Liver (tissue), 9 donors: ENCODE data around the gene RHPN2. TPM values are rescaled to one million over a fixed set of nuclear protein-coding genes. Genes with fewer than 3 reads are reported as not detected.
A peak's percentile ranks its signal among the peaks of the same experiment; 100 is the strongest.

ENCODE experiments used
- DNase-seq: peaks from one replicate; pipeline ENCODE4 v3.0.0-alpha.2; 2017; ENCODE audit warnings: low spot score
- H3K27ac ChIP-seq, 2 donors: one replicate each; pipeline ENCODE4 v1.7.0; 2013; ENCODE audit warnings: inconsistent platforms in 2 of 2, low read length in 2 of 2, control low read depth in 1 of 2, low read depth in 1 of 2, mild to moderate bottlenecking in 1 of 2
- H3K27me3 ChIP-seq, 4 donors: one replicate each; pipeline versions ENCODE4 v1.6.1 to v1.7.0; 2013; ENCODE audit warnings: low read length in 3 of 4, inconsistent platforms in 1 of 4, mild to moderate bottlenecking in 1 of 4, moderate library complexity in 1 of 4; ENCODE audit not compliant: control insufficient read depth in 4 of 4, insufficient read depth in 4 of 4
- H3K36me3 ChIP-seq, 4 donors: one replicate each; pipeline versions ENCODE4 v1.6.1 to v1.7.0; 2013; ENCODE audit warnings: low read length in 3 of 4, mild to moderate bottlenecking in 3 of 4, low read depth in 1 of 4, moderate library complexity in 1 of 4; ENCODE audit not compliant: control insufficient read depth in 4 of 4, insufficient read depth in 3 of 4
- H3K4me1 ChIP-seq, 4 donors: one replicate each; pipeline versions ENCODE4 v1.6.1 to v1.7.0; 2013; ENCODE audit warnings: low read length in 3 of 4, mild to moderate bottlenecking in 3 of 4, moderate library complexity in 1 of 4; ENCODE audit not compliant: control insufficient read depth in 4 of 4, insufficient read depth in 4 of 4
- H3K4me3 ChIP-seq, 3 donors: one replicate each; pipeline versions ENCODE4 v1.6.1 to v1.7.0; 2013; ENCODE audit warnings: low read length in 3 of 3, control low read depth in 1 of 3, low read depth in 1 of 3, mild to moderate bottlenecking in 1 of 3
- H3K9ac ChIP-seq, 2 donors: one replicate each; pipeline ENCODE4 v1.7.0; 2013; ENCODE audit warnings: low read length in 2 of 2, mild to moderate bottlenecking in 2 of 2, moderate library complexity in 2 of 2, control low read depth in 1 of 2, low read depth in 1 of 2
- H3K9me3 ChIP-seq, 4 donors: one replicate each; pipeline versions ENCODE4 v1.6.1 to v1.7.0; 2013; ENCODE audit warnings: low read length in 3 of 4; ENCODE audit not compliant: control insufficient read depth in 4 of 4
- EGR1 ChIP-seq, 2 donors: IDR thresholded peaks; 2 replicates each; pipeline ENCODE4 v1.6.1; 2016 to 2018; ENCODE audit warnings: antibody characterized with exemption in 2 of 2, low read depth in 2 of 2
- FOXA1 ChIP-seq: IDR thresholded peaks from 2 replicates; pipeline ENCODE4 v1.6.1; 2016; ENCODE audit warnings: antibody characterized with exemption
- FOXA2 ChIP-seq: IDR thresholded peaks from 2 replicates; pipeline ENCODE4 v1.6.1; 2016; ENCODE audit warnings: antibody characterized with exemption
- GABPA ChIP-seq, 2 donors: IDR thresholded peaks in 1 of 2; conservative IDR thresholded peaks in 1 of 2; 2 replicates each; pipeline ENCODE4 v1.6.1; 2016; ENCODE audit warnings: antibody characterized with exemption in 2 of 2, mild to moderate bottlenecking in 1 of 2, moderate library complexity in 1 of 2
- HNF4A ChIP-seq, 2 donors: conservative IDR thresholded peaks; 2 replicates each; pipeline ENCODE4 v1.6.1; 2016; ENCODE audit warnings: antibody characterized with exemption in 2 of 2, mild to moderate bottlenecking in 2 of 2
- HNF4G ChIP-seq: IDR thresholded peaks from 2 replicates; pipeline ENCODE4 v1.6.1; 2016; ENCODE audit warnings: antibody characterized with exemption
- JUND ChIP-seq, 2 donors: IDR thresholded peaks; 2 replicates each; pipeline ENCODE4 v1.6.1; 2016; ENCODE audit warnings: antibody characterized with exemption in 2 of 2
- NR2F2 ChIP-seq: IDR thresholded peaks from 2 replicates; pipeline ENCODE4 v1.6.1; 2016; ENCODE audit warnings: antibody characterized with exemption
- RAD21 ChIP-seq, 2 donors: IDR thresholded peaks; 2 replicates each; pipeline ENCODE4 v1.6.1; 2016; ENCODE audit warnings: antibody characterized with exemption in 2 of 2, mild to moderate bottlenecking in 2 of 2
- RXRA ChIP-seq, 2 donors: IDR thresholded peaks; 2 replicates each; pipeline ENCODE4 v1.6.1; 2017 to 2018; ENCODE audit warnings: antibody characterized with exemption in 2 of 2, mild to moderate bottlenecking in 1 of 2
- SP1 ChIP-seq: IDR thresholded peaks from 2 replicates; pipeline ENCODE4 v1.6.1; 2018; ENCODE audit warnings: antibody characterized with exemption, mild to moderate bottlenecking
- TAF1 ChIP-seq: conservative IDR thresholded peaks from 2 replicates; pipeline ENCODE4 v1.6.1; 2016; ENCODE audit warnings: antibody characterized with exemption, mild to moderate bottlenecking
- YY1 ChIP-seq: IDR thresholded peaks from 2 replicates; pipeline ENCODE4 v1.6.1; 2016; ENCODE audit warnings: antibody characterized with exemption, mild to moderate bottlenecking
- WGBS: extraction: QIAGEN DNeasy Blood & Tissue Kit; methylation state at CpG from one replicate; pipeline ENCODE4 v1.1.7; 2013; 5-methylcytosine and 5-hydroxymethylcytosine counted together
- polyA plus RNA-seq, 2 donors: library from polyadenylated mRNA; stranded (reverse) in 1 of 2; unstranded in 1 of 2; fragments of 200-250 nt in 1 of 2; fragments of >200 nt in 1 of 2; fragmentation: Nextera tagmentation in 1 of 2; extraction: Ambion mirVana in 1 of 2; gene quantifications; one replicate each; pipeline versions ENCODE4 v1.2.1 to v1.2.3, GENCODE V29; 2013 to 2015
- total RNA-seq, 2 donors: library from RNA; depleted of rRNA; stranded (reverse); fragments of >200 nt; gene quantifications; one replicate each; pipeline ENCODE4 v1.2.3, GENCODE V29; 2014
- TF ChIP-seq, protein P1 (sequence below): IDR thresholded peaks from 2 replicates; pipeline ENCODE4 v1.6.1; 2016; ENCODE audit warnings: antibody characterized with exemption
- TF ChIP-seq, protein P2 (sequence below): IDR thresholded peaks from 2 replicates; pipeline ENCODE4 v1.6.1; 2016; ENCODE audit warnings: antibody characterized with exemption, mild to moderate bottlenecking
- TF ChIP-seq, protein P3 (sequence below): IDR thresholded peaks from 2 replicates; pipeline ENCODE4 v1.6.1; 2016; ENCODE audit warnings: antibody characterized with exemption
- TF ChIP-seq, protein P4 (sequence below): IDR thresholded peaks from 2 replicates; pipeline ENCODE4 v1.6.1; 2016; ENCODE audit warnings: antibody characterized with exemption
- TF ChIP-seq, protein P5 (sequence below): fragments of 150-350 bp; IDR thresholded peaks from 2 replicates; pipeline ENCODE4 v1.5.1; 2017; ENCODE audit warnings: improper control_type of control experiment, low read depth, low read length; ENCODE audit not compliant: missing input control
- donor health status: healthy.
- donor health status: healthy.
- donor health status: healthy.
- donor health status: healthy.
- donor health status: healthy.

Gene RHPN2
- total RNA-seq (10 to 100 TPM in 1 of 2 donors, 1 to 10 TPM in 1; 7.6 to 31.5 TPM), polyA plus RNA-seq (10 to 100 TPM in 1 of 2 donors, 1 to 10 TPM in 1; 9.2 to 10.5 TPM)

DNA sequence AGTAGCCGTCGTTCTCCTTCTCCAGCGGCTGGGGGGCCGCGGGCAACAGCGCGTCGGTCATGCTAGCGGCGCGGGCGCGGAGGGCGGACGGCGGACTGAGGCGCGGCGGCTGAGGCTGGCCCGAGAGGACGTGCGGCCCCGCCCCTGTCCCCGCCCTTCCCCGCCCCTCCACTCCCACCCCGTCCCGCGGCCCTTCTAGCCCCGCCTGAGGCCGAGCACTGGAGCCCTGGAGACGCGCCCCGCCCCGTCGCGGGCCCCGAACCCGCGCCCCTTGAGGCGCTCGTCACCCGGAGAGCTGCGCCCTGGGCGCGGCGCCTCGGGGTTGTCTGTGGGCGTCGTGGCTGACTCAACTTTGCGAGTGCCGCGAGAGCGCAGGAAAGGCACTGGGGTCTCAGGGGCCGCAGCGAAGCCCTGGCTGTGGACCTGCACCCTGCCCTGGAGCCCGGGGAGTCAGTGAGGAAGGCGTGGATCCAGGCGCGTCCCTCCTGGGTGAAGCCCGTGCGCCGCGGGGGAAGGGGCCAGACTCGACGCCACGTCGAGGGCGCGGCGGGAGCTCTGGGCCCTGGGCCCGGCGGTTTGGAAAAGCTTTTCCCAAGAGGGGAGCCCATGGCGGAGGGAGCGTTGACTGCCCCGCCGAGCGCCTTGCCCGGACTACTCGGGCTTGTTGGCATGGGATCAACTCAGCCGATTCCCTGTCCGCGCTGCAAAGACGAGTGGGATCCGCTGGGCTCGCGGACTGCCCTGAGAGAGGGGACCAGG is at the start of gene RHPN2:
Gene RHPN2, minus strand, starts transcription at position 97 of the 759 bp plus-strand sequence. Its CDS starts 36 bp downstream, at position 61.
- peak within 1 kb of the TSS in 1 of 2 donors; percentile 42 for H3K9ac ChIP-seq
- peak within 1 kb of the TSS; percentile 57 to 91 (median 85) for H3K4me3 ChIP-seq
- DNase-seq: peak; percentile 74
- H3K36me3 ChIP-seq: no peaks in the 10 kb centered on the region
- no peaks in the 10 kb centered on the region for H3K9me3 ChIP-seq
- peak; percentile 6 for TF ChIP-seq SP1
- no peak for TF ChIP-seq RAD21 (IDR thresholded peaks at IDR 0.05)
- no peaks in the 10 kb centered on the region for H3K27me3 ChIP-seq
- H3K4me1 ChIP-seq: peaks cover 0 to 15% (median 5%) of the 10 kb centered on the region in 4 donors
- WGBS: 7% methylated on average over 86 of the region's 86 CpGs
- peak within 1 kb of the TSS; percentile 77 to 82 for H3K27ac ChIP-seq

DNA sequence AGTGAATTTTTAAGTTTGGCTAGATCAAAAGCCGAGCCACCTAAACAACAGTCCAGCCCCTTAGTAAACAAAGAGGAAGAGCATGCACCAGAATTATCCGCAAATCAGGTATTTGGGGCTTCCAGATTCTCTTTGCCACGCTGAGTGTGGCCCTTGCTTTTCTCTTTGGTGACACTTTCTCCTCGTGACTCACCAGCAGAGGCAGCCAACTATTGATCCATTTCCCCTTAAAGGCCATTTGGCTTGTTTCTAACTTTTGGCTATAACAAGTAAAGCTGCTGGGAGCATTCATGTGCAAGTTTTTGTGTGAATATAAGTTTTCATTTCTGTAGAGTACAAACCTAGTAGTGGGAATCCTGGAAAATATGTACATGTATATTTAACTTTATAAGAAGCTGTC is 49.6 kb upstream of the RHPN2 start:
- TF ChIP-seq YY1 (no peak), TAF1 (no peak), SP1 (no peak), JUND (IDR thresholded peaks at IDR 0.05) (peak; percentile 32 to 76), HNF4A (conservative IDR thresholded peaks at IDR 0.05) (peak in 1 of 2 donors; percentile 41), EGR1 (IDR thresholded peaks at IDR 0.05; ENCODE audit: low read depth in 2 of 2) (no peak), HNF4G (no peak), NR2F2 (no peak), RAD21 (IDR thresholded peaks at IDR 0.05) (peak; percentile 46 to 49), GABPA (IDR thresholded peaks at IDR 0.05 in 1 of 2, conservative IDR thresholded peaks at IDR 0.05 in 1 of 2) (no peak), FOXA2 (no peak), FOXA1 (no peak), RXRA (IDR thresholded peaks at IDR 0.05) (peak in 1 of 2 donors; percentile 10)
- TF ChIP-seq, protein P1, sequence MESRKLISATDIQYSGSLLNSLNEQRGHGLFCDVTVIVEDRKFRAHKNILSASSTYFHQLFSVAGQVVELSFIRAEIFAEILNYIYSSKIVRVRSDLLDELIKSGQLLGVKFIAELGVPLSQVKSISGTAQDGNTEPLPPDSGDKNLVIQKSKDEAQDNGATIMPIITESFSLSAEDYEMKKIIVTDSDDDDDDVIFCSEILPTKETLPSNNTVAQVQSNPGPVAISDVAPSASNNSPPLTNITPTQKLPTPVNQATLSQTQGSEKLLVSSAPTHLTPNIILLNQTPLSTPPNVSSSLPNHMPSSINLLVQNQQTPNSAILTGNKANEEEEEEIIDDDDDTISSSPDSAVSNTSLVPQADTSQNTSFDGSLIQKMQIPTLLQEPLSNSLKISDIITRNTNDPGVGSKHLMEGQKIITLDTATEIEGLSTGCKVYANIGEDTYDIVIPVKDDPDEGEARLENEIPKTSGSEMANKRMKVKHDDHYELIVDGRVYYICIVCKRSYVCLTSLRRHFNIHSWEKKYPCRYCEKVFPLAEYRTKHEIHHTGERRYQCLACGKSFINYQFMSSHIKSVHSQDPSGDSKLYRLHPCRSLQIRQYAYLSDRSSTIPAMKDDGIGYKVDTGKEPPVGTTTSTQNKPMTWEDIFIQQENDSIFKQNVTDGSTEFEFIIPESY: no peak
- TF ChIP-seq, protein P2, sequence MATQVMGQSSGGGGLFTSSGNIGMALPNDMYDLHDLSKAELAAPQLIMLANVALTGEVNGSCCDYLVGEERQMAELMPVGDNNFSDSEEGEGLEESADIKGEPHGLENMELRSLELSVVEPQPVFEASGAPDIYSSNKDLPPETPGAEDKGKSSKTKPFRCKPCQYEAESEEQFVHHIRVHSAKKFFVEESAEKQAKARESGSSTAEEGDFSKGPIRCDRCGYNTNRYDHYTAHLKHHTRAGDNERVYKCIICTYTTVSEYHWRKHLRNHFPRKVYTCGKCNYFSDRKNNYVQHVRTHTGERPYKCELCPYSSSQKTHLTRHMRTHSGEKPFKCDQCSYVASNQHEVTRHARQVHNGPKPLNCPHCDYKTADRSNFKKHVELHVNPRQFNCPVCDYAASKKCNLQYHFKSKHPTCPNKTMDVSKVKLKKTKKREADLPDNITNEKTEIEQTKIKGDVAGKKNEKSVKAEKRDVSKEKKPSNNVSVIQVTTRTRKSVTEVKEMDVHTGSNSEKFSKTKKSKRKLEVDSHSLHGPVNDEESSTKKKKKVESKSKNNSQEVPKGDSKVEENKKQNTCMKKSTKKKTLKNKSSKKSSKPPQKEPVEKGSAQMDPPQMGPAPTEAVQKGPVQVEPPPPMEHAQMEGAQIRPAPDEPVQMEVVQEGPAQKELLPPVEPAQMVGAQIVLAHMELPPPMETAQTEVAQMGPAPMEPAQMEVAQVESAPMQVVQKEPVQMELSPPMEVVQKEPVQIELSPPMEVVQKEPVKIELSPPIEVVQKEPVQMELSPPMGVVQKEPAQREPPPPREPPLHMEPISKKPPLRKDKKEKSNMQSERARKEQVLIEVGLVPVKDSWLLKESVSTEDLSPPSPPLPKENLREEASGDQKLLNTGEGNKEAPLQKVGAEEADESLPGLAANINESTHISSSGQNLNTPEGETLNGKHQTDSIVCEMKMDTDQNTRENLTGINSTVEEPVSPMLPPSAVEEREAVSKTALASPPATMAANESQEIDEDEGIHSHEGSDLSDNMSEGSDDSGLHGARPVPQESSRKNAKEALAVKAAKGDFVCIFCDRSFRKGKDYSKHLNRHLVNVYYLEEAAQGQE: no peak
- TF ChIP-seq, protein P3, sequence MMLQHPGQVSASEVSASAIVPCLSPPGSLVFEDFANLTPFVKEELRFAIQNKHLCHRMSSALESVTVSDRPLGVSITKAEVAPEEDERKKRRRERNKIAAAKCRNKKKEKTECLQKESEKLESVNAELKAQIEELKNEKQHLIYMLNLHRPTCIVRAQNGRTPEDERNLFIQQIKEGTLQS: peak; percentile 22
- TF ChIP-seq, protein P4, sequence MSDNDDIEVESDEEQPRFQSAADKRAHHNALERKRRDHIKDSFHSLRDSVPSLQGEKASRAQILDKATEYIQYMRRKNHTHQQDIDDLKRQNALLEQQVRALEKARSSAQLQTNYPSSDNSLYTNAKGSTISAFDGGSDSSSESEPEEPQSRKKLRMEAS: no peak
- TF ChIP-seq, protein P5, sequence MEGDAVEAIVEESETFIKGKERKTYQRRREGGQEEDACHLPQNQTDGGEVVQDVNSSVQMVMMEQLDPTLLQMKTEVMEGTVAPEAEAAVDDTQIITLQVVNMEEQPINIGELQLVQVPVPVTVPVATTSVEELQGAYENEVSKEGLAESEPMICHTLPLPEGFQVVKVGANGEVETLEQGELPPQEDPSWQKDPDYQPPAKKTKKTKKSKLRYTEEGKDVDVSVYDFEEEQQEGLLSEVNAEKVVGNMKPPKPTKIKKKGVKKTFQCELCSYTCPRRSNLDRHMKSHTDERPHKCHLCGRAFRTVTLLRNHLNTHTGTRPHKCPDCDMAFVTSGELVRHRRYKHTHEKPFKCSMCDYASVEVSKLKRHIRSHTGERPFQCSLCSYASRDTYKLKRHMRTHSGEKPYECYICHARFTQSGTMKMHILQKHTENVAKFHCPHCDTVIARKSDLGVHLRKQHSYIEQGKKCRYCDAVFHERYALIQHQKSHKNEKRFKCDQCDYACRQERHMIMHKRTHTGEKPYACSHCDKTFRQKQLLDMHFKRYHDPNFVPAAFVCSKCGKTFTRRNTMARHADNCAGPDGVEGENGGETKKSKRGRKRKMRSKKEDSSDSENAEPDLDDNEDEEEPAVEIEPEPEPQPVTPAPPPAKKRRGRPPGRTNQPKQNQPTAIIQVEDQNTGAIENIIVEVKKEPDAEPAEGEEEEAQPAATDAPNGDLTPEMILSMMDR: no peak
- H3K9me3 ChIP-seq: no peaks in the 10 kb centered on the region
- H3K27ac ChIP-seq: peak overlapping the region; percentile 10 to 11
- DNase-seq: no peak
- no peak overlapping the region for H3K4me3 ChIP-seq
- WGBS: 39% methylated on average over 4 of the region's 4 CpGs
- H3K4me1 ChIP-seq: peaks cover 0 to 24% (median 8%) of the 10 kb centered on the region in 4 donors
- no peaks in the 10 kb centered on the region for H3K27me3 ChIP-seq
- no peak overlapping the region for H3K9ac ChIP-seq
- peaks cover 11 to 46% (median 34%) of the 10 kb centered on the region in 4 donors for H3K36me3 ChIP-seq
